Endothelial cell of umbilical vein (primary cell): ENCODE results near the gene OLFM1. TPM values are rescaled to one million over a fixed set of nuclear protein-coding genes. Genes with fewer than 3 reads are reported as not detected.

ENCODE experiments used
- BruUV-seq: library from RNA; stranded (reverse); fragments of 400-500 nt; replicated peaks from 2 replicates; lab custom pipeline; 2021; lab: Mats Ljungman, UMichigan
- CTCF ChIA-PET: fragments of 300-600, 350-600 bp; sonication (Branson Sonifier 250); formaldehyde crosslinking; loops from one replicate; lab custom pipeline; 2021; ENCODE audit warnings: antibody characterized with exemption, inconsistent platforms; lab: Charles Lee
- POLR2A ChIA-PET: fragments of 300-600, 350-600 bp; sonication (Branson Sonifier 250); formaldehyde crosslinking; loops from one replicate; lab custom pipeline; 2021; ENCODE audit warnings: antibody characterized with exemption, inconsistent platforms; lab: Charles Lee
- DNase-seq: peaks from one replicate; pipeline ENCODE4 v3.0.0-alpha.2; 2011; ENCODE audit warnings: low read depth, low spot score
- FAIRE-seq: peaks from 2 replicates; lab custom pipeline; 2011; peaks lifted over from hg19 to GRCh38; lab: Jason Lieb, UNC
- H2AFZ ChIP-seq: 2 replicates; pipeline ENCODE4 v1.6.0; 2012; ENCODE audit warnings: low read depth, low read length, control low read depth, inconsistent platforms
- H3K27ac ChIP-seq: 2 replicates; pipeline ENCODE4 v1.5.1; 2011; ENCODE audit warnings: low read depth, mild to moderate bottlenecking, control low read depth, low read length, moderate library complexity; ENCODE audit not compliant: insufficient read depth
- H3K27me3 ChIP-seq, 2 experiments: 2 replicates each; pipeline versions ENCODE4 v1.6.0 to v1.6.1; 2011; ENCODE audit warnings: low read length in 2 of 2, mixed read lengths in 1 of 2; ENCODE audit not compliant: control insufficient read depth in 2 of 2, insufficient read depth in 2 of 2
- H3K36me3 ChIP-seq, 2 experiments: 2 replicates in 1 of 2; 3 replicates in 1 of 2; pipeline ENCODE4 v1.5.1; 2011; ENCODE audit warnings: low read length in 2 of 2, mild to moderate bottlenecking in 1 of 2, moderate library complexity in 1 of 2; ENCODE audit not compliant: control insufficient read depth in 2 of 2, insufficient read depth in 2 of 2; ENCODE audit errors: extremely low read depth in 1 of 2
- H3K4me1 ChIP-seq: 3 replicates; pipeline ENCODE4 v1.5.1; 2011; ENCODE audit warnings: mild to moderate bottlenecking, low read length; ENCODE audit not compliant: control insufficient read depth, insufficient read depth; ENCODE audit errors: extremely low read depth
- H3K4me2 ChIP-seq: 2 replicates; pipeline ENCODE4 v1.6.1; 2011; ENCODE audit warnings: low read length, control low read depth, mixed read lengths; ENCODE audit not compliant: insufficient read depth
- H3K4me3 ChIP-seq, 3 experiments: fragments of 200-600 bp in 1 of 3; sonication (generic), shearing (Covaris generic) in 1 of 3; replicated peaks in 1 of 3; 2 replicates each; pipeline ENCODE4 v1.5.1; 2011 to 2016; ENCODE audit warnings: control low read depth in 3 of 3, low read length in 3 of 3, mild to moderate bottlenecking in 2 of 3, inconsistent platforms in 1 of 3, low read depth in 1 of 3, moderate library complexity in 1 of 3; ENCODE audit not compliant: insufficient read depth in 1 of 3
- H3K79me2 ChIP-seq: 2 replicates; pipeline ENCODE4 v1.6.0; 2012; ENCODE audit warnings: low read length, inconsistent platforms; ENCODE audit not compliant: control insufficient read depth, insufficient read depth
- H3K9ac ChIP-seq: replicated peaks from 2 replicates; pipeline ENCODE3; 2011; ENCODE audit warnings: low read length, control low read depth; ENCODE audit not compliant: insufficient read depth; ENCODE audit errors: extremely low read depth
- H3K9me1 ChIP-seq: replicated peaks from 3 replicates; pipeline ENCODE4 v1.6.0; 2011; ENCODE audit warnings: mild to moderate bottlenecking, low read length; ENCODE audit not compliant: control insufficient read depth, insufficient read depth; ENCODE audit errors: extremely low read depth
- H3K9me3 ChIP-seq: replicated peaks from 2 replicates; pipeline ENCODE4 v1.5.1; 2012; ENCODE audit warnings: low read length, inconsistent platforms; ENCODE audit not compliant: control insufficient read depth, insufficient read depth
- H4K20me1 ChIP-seq: replicated peaks from 2 replicates; pipeline ENCODE3; 2011; ENCODE audit warnings: mild to moderate bottlenecking, low read length; ENCODE audit not compliant: control insufficient read depth, insufficient read depth; ENCODE audit errors: extremely low read depth
- CTCF ChIP-seq, 2 donors: IDR thresholded peaks; 1 replicate in 1 of 2; 2 replicates in 1 of 2; pipeline ENCODE4 v1.5.1; 2011; ENCODE audit warnings: low read length in 2 of 2, mild to moderate bottlenecking in 2 of 2, moderate library complexity in 2 of 2, control low read depth in 1 of 2, inconsistent platforms in 1 of 2, low read depth in 1 of 2; ENCODE audit not compliant: insufficient read depth in 1 of 2; ENCODE audit errors: extremely low read depth in 1 of 2
- EZH2 ChIP-seq: IDR thresholded peaks from 2 replicates; pipeline ENCODE4 v1.6.1; 2012; ENCODE audit warnings: borderline replicate concordance, low read depth, mild to moderate bottlenecking, moderate library complexity, low read length, inconsistent platforms; ENCODE audit not compliant: severe bottlenecking
- FOS ChIP-seq: IDR thresholded peaks from 2 replicates; pipeline ENCODE4 v1.6.1; 2011; ENCODE audit warnings: mild to moderate bottlenecking, low read length, moderate library complexity, borderline replicate concordance; ENCODE audit not compliant: insufficient read depth
- GATA2 ChIP-seq: IDR thresholded peaks from 2 replicates; pipeline ENCODE4 v1.7.0; 2011; ENCODE audit warnings: low read depth, mild to moderate bottlenecking, moderate library complexity, mixed read lengths, low read length; ENCODE audit not compliant: insufficient read length, insufficient read depth
- JUN ChIP-seq: IDR thresholded peaks from 2 replicates; pipeline ENCODE4 v1.6.1; 2011; ENCODE audit warnings: borderline replicate concordance, low read depth; ENCODE audit not compliant: insufficient read length, insufficient read depth
- MAX ChIP-seq: IDR thresholded peaks from 2 replicates; pipeline ENCODE4 v1.6.1; 2011; ENCODE audit not compliant: insufficient read depth, insufficient read length
- MYC ChIP-seq: IDR thresholded peaks from one replicate; pipeline ENCODE4 v1.6.1; 2011; ENCODE audit warnings: mild to moderate bottlenecking, low read depth, low read length
- POLR2A ChIP-seq: IDR thresholded peaks from 2 replicates; pipeline ENCODE4 v1.6.1; 2012; ENCODE audit warnings: low read depth, mild to moderate bottlenecking, control low read depth, low read length
- POLR2AphosphoS5 ChIP-seq: IDR thresholded peaks from 2 replicates; pipeline ENCODE4 v1.6.1; 2012; ENCODE audit warnings: low read depth, mild to moderate bottlenecking, control low read depth, low read length, moderate library complexity; ENCODE audit not compliant: insufficient read depth
- dilution Hi-C: fragments of 300-500 bp; cut with MboI; formaldehyde crosslinking; loops from one replicate; pipeline ENCODE4 v1.15.0; 2019; ENCODE audit warnings: low sequenced_read_pairs; ENCODE audit not compliant: extremely low pct_ligation_motif_present
- intact Hi-C: fragments of 100-400 bp; cut with micrococcal nuclease; formaldehyde crosslinking; loops from one replicate; pipeline ENCODE4 v1.10.0; 2022
- polyA plus RNA-seq, 4 experiments: library from polyadenylated mRNA; depleted of rRNA in 3 of 4; stranded (reverse) in 3 of 4; unstranded in 1 of 4; fragments of >200 nt; gene quantifications; 2 replicates each; pipeline versions ENCODE4 v1.2.1 to v1.2.3, GENCODE V29; 2011 to 2012; ENCODE audit warnings: missing spikeins in 1 of 4
- total RNA-seq: library from RNA; stranded (reverse); gene quantifications from 2 replicates; pipeline ENCODE4 v1.2.3, GENCODE V29; 2021

Gene OLFM1
- total and polyA plus RNA-seq, 2 donors (not counting 3 experiments of a cell fraction or from before 2014, with no cell fraction given): 0.07 to 0.95 TPM

GRCh38 chr9:135091545-135091944 is 4.1 kb downstream of the OLFM1 start:
- H3K4me3 ChIP-seq: no peak overlapping the region
- no peaks in the 10 kb centered on the region for H3K36me3 ChIP-seq
- H3K9ac ChIP-seq: no peak overlapping the region
- TF ChIP-seq MYC: no peak
- TF ChIP-seq EZH2: no peak
- no peak for TF ChIP-seq JUN
- no peak for TF ChIP-seq FOS
- TF ChIP-seq MAX: no peak
- no peak for TF ChIP-seq POLR2AphosphoS5
- TF ChIP-seq GATA2: no peak
- dilution Hi-C loops (no loop called here), intact Hi-C loops (no loop called here)
- H3K4me2 ChIP-seq: no peak overlapping the region
- H2AFZ ChIP-seq: no peak overlapping the region
- BruUV-seq: no TSS peak
- ChIA-PET CTCF (no interaction called here), POLR2A (no interaction called here)
- H3K27me3 ChIP-seq: peaks cover 12 to 15% of the 10 kb centered on the region in 2 experiments
- no peaks in the 10 kb centered on the region for H4K20me1 ChIP-seq
- no peaks in the 10 kb centered on the region for H3K4me1 ChIP-seq
- DNase-seq (no peak), FAIRE-seq (no peak)
- H3K9me1 ChIP-seq: no peaks in the 10 kb centered on the region
- H3K79me2 ChIP-seq: no peaks in the 10 kb centered on the region
- H3K9me3 ChIP-seq: no peaks in the 10 kb centered on the region
- H3K27ac ChIP-seq: no peak overlapping the region

GRCh38 chr9:135093111-135093510 is 5.6 kb downstream of the OLFM1 start:
- CTCF ChIA-PET: no interaction called here
- no peaks in the 10 kb centered on the region for H3K9me3 ChIP-seq
- no peaks in the 10 kb centered on the region for H3K4me1 ChIP-seq
- POLR2A ChIA-PET: no interaction called here
- no TSS peak for BruUV-seq
- H3K36me3 ChIP-seq: no peaks in the 10 kb centered on the region
- no peak for DNase-seq
- no peak for TF ChIP-seq EZH2
- no peak for TF ChIP-seq FOS
- no peak for TF ChIP-seq POLR2AphosphoS5
- TF ChIP-seq MYC: no peak
- TF ChIP-seq MAX: no peak
- no peak for TF ChIP-seq JUN
- no peak for TF ChIP-seq POLR2A
- TF ChIP-seq GATA2: no peak
- TF ChIP-seq CTCF (IDR thresholded peaks at IDR 0.05; ENCODE audit: extremely low read depth in 1 of 2, insufficient read depth in 1 of 2, low read depth in 1 of 2, low read length in 2 of 2): no peak
- H4K20me1 ChIP-seq: no peaks in the 10 kb centered on the region
- peaks cover 9% of the 10 kb centered on the region in 2 experiments for H3K27me3 ChIP-seq
- no peak overlapping the region for H3K9ac ChIP-seq
- no peak for FAIRE-seq
- no peaks in the 10 kb centered on the region for H3K9me1 ChIP-seq
- no peaks in the 10 kb centered on the region for H3K79me2 ChIP-seq
- intact Hi-C loops: no loop called here
- dilution Hi-C loops: no loop called here
- no peak overlapping the region for H3K4me2 ChIP-seq
- H3K4me3 ChIP-seq: no peak overlapping the region
- no peak overlapping the region for H2AFZ ChIP-seq
- no peak overlapping the region for H3K27ac ChIP-seq
